Colon (tissue), 2 donors: Measurements from ENCODE around the gene CDC42BPB.

ENCODE experiments used
- FAIRE-seq: peaks from 2 replicates; lab custom pipeline; 2012; peaks lifted over from hg19 to GRCh38; lab: Jason Lieb, UNC
- donor health status: control.
- donor health status: control.

Gene CDC42BPB

GRCh38 chr14:103057372-103058163 lies at the start of gene CDC42BPB:
TSS of gene CDC42BPB (minus strand) at chr14:103057549. CDS start at chr14:103057173, 376 bp downstream.
- FAIRE-seq = no peak

GRCh38 chr14:103105580-103106150 lies 48.3 kb upstream of the CDC42BPB start:
- no peak for FAIRE-seq

GRCh38 chr14:103104654-103105452 lies 47.5 kb upstream of the CDC42BPB start:
- FAIRE-seq = no peak

GRCh38 chr14:103104389-103104653 lies 47.0 kb upstream of the CDC42BPB start:
- FAIRE-seq = no peak

- no peak for FAIRE-seq
These were observed 46.4 kb upstream of the CDC42BPB start for GRCh38 chr14:103103461-103104388.

- no peak for FAIRE-seq
These were observed 45.4 kb upstream of the CDC42BPB start for GRCh38 chr14:103102689-103103260.

- FAIRE-seq = no peak
These were observed 44.8 kb upstream of the CDC42BPB start for GRCh38 chr14:103101963-103102688.

GRCh38 chr14:103101257-103101962 lies 44.1 kb upstream of the CDC42BPB start:
- FAIRE-seq = no peak

- no peak for FAIRE-seq
These were observed 43.2 kb upstream of the CDC42BPB start for GRCh38 chr14:103100281-103101121.

GRCh38 chr14:103099733-103100280 lies 42.5 kb upstream of the CDC42BPB start:
- FAIRE-seq = no peak

GRCh38 chr14:103099081-103099732 lies 41.9 kb upstream of the CDC42BPB start:
- no peak for FAIRE-seq

GRCh38 chr14:103097994-103098957 lies 40.9 kb upstream of the CDC42BPB start:
- no peak for FAIRE-seq

GRCh38 chr14:103097244-103097993 lies 40.1 kb upstream of the CDC42BPB start:
- no peak for FAIRE-seq

GRCh38 chr14:103096387-103096786 lies 39.0 kb upstream of the CDC42BPB start:
- no peak for FAIRE-seq

- no peak for FAIRE-seq
These were observed 37.9 kb upstream of the CDC42BPB start for GRCh38 chr14:103095210-103095778.
